ENCODE results near the gene FES. TPM values are rescaled to one million over a fixed set of nuclear protein-coding genes. Genes with fewer than 3 reads are reported as not detected.
A peak's percentile ranks its signal among the peaks of the same experiment; 100 is the strongest.

Gene FES
- total and polyA plus RNA-seq, 2 of the 13 experiments (the other 11 are each of a cell fraction or from before 2014, with no cell fraction given), result 4.0 to 9.5 TPM

DNA sequence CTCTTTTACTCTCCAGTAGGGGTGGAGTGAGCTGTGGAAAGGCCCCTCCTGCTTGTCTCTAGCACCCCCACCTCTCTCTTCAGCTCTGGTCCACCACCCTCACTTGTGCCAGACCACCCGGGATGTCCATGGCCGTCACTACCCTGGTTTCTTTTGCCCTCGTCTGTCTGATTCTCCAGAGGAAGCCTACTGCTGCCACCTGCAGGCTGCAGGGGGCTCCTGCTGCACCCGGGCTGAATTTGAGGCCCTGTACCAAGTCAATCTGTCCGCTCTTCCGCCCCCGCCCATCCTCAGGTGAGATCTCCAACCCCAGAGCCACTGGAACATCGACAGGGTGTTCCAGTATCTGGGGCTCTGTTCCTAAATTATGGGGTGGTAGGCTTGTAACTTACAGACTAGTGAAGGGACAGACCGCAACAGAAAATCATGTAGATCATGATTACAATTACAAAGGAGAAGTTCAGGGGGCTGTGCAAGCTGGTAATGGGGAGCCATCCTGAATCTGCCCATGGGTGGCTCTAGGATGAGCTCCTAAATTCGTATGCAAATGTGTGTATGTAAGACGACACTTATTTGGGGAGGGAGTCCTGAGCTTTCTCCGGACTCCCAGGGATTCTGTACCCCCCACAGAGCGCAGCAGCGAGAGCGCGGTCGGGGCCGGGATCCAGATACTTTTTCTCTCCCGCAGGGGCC lies 50.1 kb downstream of the FES start (continued):
- TF ChIP-seq, protein P1, sequence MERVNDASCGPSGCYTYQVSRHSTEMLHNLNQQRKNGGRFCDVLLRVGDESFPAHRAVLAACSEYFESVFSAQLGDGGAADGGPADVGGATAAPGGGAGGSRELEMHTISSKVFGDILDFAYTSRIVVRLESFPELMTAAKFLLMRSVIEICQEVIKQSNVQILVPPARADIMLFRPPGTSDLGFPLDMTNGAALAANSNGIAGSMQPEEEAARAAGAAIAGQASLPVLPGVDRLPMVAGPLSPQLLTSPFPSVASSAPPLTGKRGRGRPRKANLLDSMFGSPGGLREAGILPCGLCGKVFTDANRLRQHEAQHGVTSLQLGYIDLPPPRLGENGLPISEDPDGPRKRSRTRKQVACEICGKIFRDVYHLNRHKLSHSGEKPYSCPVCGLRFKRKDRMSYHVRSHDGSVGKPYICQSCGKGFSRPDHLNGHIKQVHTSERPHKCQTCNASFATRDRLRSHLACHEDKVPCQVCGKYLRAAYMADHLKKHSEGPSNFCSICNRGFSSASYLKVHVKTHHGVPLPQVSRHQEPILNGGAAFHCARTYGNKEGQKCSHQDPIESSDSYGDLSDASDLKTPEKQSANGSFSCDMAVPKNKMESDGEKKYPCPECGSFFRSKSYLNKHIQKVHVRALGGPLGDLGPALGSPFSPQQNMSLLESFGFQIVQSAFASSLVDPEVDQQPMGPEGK (CRISPR knock-in tag; IDR thresholded peaks at IDR 0.05), result 0 out of 2 replicates have a peak, but pooled peaks have one; percentile 12
- 0 out of 2 replicates have a peak, but pooled peaks have one; percentile 9 for TF ChIP-seq MYPOP (CRISPR knock-in tag; IDR thresholded peaks at IDR 0.05)
- TF ChIP-seq STAG1 (CRISPR knock-in tag; IDR thresholded peaks at IDR 0.05), result peak; percentile 69
- no peak for TF ChIP-seq TFDP2 (CRISPR knock-in tag; IDR thresholded peaks at IDR 0.05)
- TF ChIP-seq NFATC3 (CRISPR knock-in tag; IDR thresholded peaks at IDR 0.05), result 0 out of 2 replicates have a peak, but pooled peaks have one; percentile 57
- TF ChIP-seq ZNF614 (CRISPR knock-in tag; IDR thresholded peaks at IDR 0.05; ENCODE audit: borderline replicate concordance), result no peak
- TF ChIP-seq TBX2 (CRISPR knock-in tag; IDR thresholded peaks at IDR 0.05; ENCODE audit: borderline replicate concordance), result 0 out of 2 replicates have a peak, but pooled peaks have one; percentile 10
- no peak for TF ChIP-seq TGIF2 (CRISPR knock-in tag; IDR thresholded peaks at IDR 0.05)
- TF ChIP-seq FOXP1 (IDR thresholded peaks at IDR 0.05), result no peak
- no peak for TF ChIP-seq FOXP1 (CRISPR knock-in tag; IDR thresholded peaks at IDR 0.05)
- TF ChIP-seq ZNF225 (CRISPR knock-in tag; IDR thresholded peaks at IDR 0.05), result no peak
- TF ChIP-seq, protein P2, sequence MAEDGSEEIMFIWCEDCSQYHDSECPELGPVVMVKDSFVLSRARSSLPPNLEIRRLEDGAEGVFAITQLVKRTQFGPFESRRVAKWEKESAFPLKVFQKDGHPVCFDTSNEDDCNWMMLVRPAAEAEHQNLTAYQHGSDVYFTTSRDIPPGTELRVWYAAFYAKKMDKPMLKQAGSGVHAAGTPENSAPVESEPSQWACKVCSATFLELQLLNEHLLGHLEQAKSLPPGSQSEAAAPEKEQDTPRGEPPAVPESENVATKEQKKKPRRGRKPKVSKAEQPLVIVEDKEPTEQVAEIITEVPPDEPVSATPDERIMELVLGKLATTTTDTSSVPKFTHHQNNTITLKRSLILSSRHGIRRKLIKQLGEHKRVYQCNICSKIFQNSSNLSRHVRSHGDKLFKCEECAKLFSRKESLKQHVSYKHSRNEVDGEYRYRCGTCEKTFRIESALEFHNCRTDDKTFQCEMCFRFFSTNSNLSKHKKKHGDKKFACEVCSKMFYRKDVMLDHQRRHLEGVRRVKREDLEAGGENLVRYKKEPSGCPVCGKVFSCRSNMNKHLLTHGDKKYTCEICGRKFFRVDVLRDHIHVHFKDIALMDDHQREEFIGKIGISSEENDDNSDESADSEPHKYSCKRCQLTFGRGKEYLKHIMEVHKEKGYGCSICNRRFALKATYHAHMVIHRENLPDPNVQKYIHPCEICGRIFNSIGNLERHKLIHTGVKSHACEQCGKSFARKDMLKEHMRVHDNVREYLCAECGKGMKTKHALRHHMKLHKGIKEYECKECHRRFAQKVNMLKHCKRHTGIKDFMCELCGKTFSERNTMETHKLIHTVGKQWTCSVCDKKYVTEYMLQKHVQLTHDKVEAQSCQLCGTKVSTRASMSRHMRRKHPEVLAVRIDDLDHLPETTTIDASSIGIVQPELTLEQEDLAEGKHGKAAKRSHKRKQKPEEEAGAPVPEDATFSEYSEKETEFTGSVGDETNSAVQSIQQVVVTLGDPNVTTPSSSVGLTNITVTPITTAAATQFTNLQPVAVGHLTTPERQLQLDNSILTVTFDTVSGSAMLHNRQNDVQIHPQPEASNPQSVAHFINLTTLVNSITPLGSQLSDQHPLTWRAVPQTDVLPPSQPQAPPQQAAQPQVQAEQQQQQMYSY (CRISPR knock-in tag; IDR thresholded peaks at IDR 0.05), result no peak
- TF ChIP-seq ZNF180 (CRISPR knock-in tag; IDR thresholded peaks at IDR 0.05; ENCODE audit: borderline replicate concordance, low read depth), result no peak
- TF ChIP-seq KMT2A (CRISPR knock-in tag; IDR thresholded peaks at IDR 0.05), result 0 out of 2 replicates have a peak, but pooled peaks have one; percentile 20
- TF ChIP-seq, protein P3, sequence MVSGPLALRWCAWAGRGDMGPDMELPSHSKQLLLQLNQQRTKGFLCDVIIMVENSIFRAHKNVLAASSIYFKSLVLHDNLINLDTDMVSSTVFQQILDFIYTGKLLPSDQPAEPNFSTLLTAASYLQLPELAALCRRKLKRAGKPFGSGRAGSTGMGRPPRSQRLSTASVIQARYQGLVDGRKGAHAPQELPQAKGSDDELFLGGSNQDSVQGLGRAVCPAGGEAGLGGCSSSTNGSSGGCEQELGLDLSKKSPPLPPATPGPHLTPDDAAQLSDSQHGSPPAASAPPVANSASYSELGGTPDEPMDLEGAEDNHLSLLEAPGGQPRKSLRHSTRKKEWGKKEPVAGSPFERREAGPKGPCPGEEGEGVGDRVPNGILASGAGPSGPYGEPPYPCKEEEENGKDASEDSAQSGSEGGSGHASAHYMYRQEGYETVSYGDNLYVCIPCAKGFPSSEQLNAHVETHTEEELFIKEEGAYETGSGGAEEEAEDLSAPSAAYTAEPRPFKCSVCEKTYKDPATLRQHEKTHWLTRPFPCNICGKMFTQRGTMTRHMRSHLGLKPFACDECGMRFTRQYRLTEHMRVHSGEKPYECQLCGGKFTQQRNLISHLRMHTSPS (CRISPR knock-in tag; IDR thresholded peaks at IDR 0.05; ENCODE audit: low read depth), result no peak
- TF ChIP-seq ZNF746 (CRISPR knock-in tag; IDR thresholded peaks at IDR 0.05), result no peak
- TF ChIP-seq CHCHD3 (CRISPR knock-in tag; IDR thresholded peaks at IDR 0.05), result no peak
- TF ChIP-seq HMG20A (CRISPR knock-in tag; IDR thresholded peaks at IDR 0.05; ENCODE audit: borderline replicate concordance), result no peak
- TF ChIP-seq FOXO4 (CRISPR knock-in tag; conservative IDR thresholded peaks at IDR 0.05), result no peak

Data from HepG2 (cell line).